Neural progenitor cell (in vitro differentiated cells): ENCODE measurements around the gene PLPPR2. TPM values are rescaled to one million over a fixed set of nuclear protein-coding genes. Genes with fewer than 3 reads are reported as not detected.
"Not testable (repeated sequence)": the region's sequence is repeated elsewhere in the genome, so short reads cannot be mapped to it uniquely, and the experiment has no call there.

Experiments used
- DNase-seq: peaks from one replicate; pipeline ENCODE4 v3.0.0-alpha.2; 2016; ENCODE audit warnings: low spot score
- H2AFZ ChIP-seq: fragments of 200-600 bp; sonication (generic); replicated peaks from 2 replicates; pipeline ENCODE4 v1.6.1; 2016; ENCODE audit warnings: antibody characterized with exemption
- H3F3A ChIP-seq: fragments of 200-600 bp; sonication (generic); 2 replicates; pipeline ENCODE4 v1.6.1; 2016; ENCODE audit warnings: antibody characterized with exemption, low read depth
- H3K27ac ChIP-seq: fragments of 200-600 bp; sonication (generic); 2 replicates; pipeline ENCODE4 v1.5.1; 2016; ENCODE audit warnings: mild to moderate bottlenecking
- H3K27me3 ChIP-seq: fragments of 200-600 bp; sonication (generic); 2 replicates; pipeline ENCODE4 v1.6.1; 2016; ENCODE audit warnings: mild to moderate bottlenecking, moderate library complexity
- H3K36me3 ChIP-seq: fragments of 200-600 bp; sonication (generic); 2 replicates; pipeline ENCODE4 v1.5.1; 2016
- H3K4me1 ChIP-seq: fragments of 200-600 bp; sonication (generic); 2 replicates; pipeline ENCODE4 v1.6.1; 2016; ENCODE audit warnings: mixed run types
- H3K4me2 ChIP-seq: fragments of 200-600 bp; sonication (generic); 2 replicates; pipeline ENCODE4 v1.6.1; 2016
- H3K4me3 ChIP-seq: fragments of 200-600 bp; sonication (generic); 2 replicates; pipeline ENCODE4 v1.5.1; 2016
- H3K79me2 ChIP-seq: fragments of 200-600 bp; sonication (generic); 2 replicates; pipeline ENCODE4 v1.6.1; 2016; ENCODE audit warnings: low read depth
- H3K9ac ChIP-seq: fragments of 200-600 bp; sonication (generic); 2 replicates; pipeline ENCODE4 v1.6.1; 2016
- H3K9me3 ChIP-seq: fragments of 200-600 bp; sonication (generic); 2 replicates; pipeline ENCODE4 v1.5.1; 2016; ENCODE audit warnings: low read depth
- H4K20me1 ChIP-seq: fragments of 200-600 bp; sonication (generic); 2 replicates; pipeline ENCODE4 v1.6.1; 2016; ENCODE audit warnings: low read depth
- H3K27ac Mint-ChIP-seq: 3 replicates; pipeline ENCODE4 v1.8.0; 2021; ENCODE audit warnings: mixed read lengths
- H3K27me3 Mint-ChIP-seq: 2 replicates; pipeline ENCODE4 v1.8.0; 2022; ENCODE audit warnings: low read depth, mild to moderate bottlenecking, inconsistent platforms, moderate library complexity, mixed read lengths; ENCODE audit not compliant: insufficient read depth
- H3K36me3 Mint-ChIP-seq: 3 replicates; pipeline ENCODE4 v1.8.0; 2021; ENCODE audit warnings: mixed read lengths
- H3K4me1 Mint-ChIP-seq: 3 replicates; pipeline ENCODE4 v1.8.0; 2021; ENCODE audit warnings: mixed read lengths
- H3K4me3 Mint-ChIP-seq: 3 replicates; pipeline ENCODE4 v1.8.0; 2021; ENCODE audit warnings: mild to moderate bottlenecking, moderate library complexity, mixed read lengths
- H3K9me3 Mint-ChIP-seq: 3 replicates; pipeline ENCODE4 v1.8.0; 2020; ENCODE audit warnings: mixed read lengths
- CTCF ChIP-seq: fragments of 200-600 bp; sonication (generic); IDR thresholded peaks from 2 replicates; pipeline ENCODE4 v1.5.1; 2017; ENCODE audit warnings: antibody characterized with exemption, mild to moderate bottlenecking
- EZH2 ChIP-seq: fragments of 200-600 bp; sonication (generic); IDR thresholded peaks from 2 replicates; pipeline ENCODE4 v1.6.1; 2017; ENCODE audit warnings: antibody characterized with exemption, mild to moderate bottlenecking, moderate library complexity
- EZH2phosphoT487 ChIP-seq: fragments of 200-600 bp; sonication (generic); IDR thresholded peaks from 2 replicates; pipeline ENCODE4 v1.6.1; 2017; ENCODE audit warnings: antibody characterized with exemption
- total RNA-seq: library from RNA; depleted of rRNA; stranded (reverse); fragments of >200 nt; gene quantifications from 2 replicates; pipeline ENCODE4 v1.2.3, GENCODE V29; 2015; ENCODE audit warnings: low replicate concordance

PLPPR2 gene
- total RNA-seq = 0.80 and 3.1 TPM in 2 replicates

GRCh38 chr19:11355160-11356073 is at the start of gene PLPPR2:
PLPPR2 (plus strand) TSS chr19:11355432; CDS start chr19:11357674, 2,242 bp downstream.
- DNase-seq = peak; percentile 96
- Mint-ChIP-seq H3K36me3 (no peaks in the 10 kb centered on the region), H3K27me3 (peaks cover 26% of the 10 kb centered on the region), H3K27ac (peak within 1 kb of the TSS; percentile 66), H3K4me3 (peak within 1 kb of the TSS; percentile 79), H3K4me1 (peaks cover 19% of the 10 kb centered on the region), H3K9me3 (no peaks in the 10 kb centered on the region)
- no peak within 1 kb of the TSS for H2AFZ ChIP-seq
- no peak within 1 kb of the TSS for H3K9ac ChIP-seq
- H3K4me3 ChIP-seq = peak within 1 kb of the TSS; percentile 47
- no peaks in the 10 kb centered on the region for H3K4me1 ChIP-seq
- H3F3A ChIP-seq = peaks cover 9% of the 10 kb centered on the region
- H3K27me3 ChIP-seq = peaks cover 50% of the 10 kb centered on the region
- H3K4me2 ChIP-seq = peak within 1 kb of the TSS; percentile 93
- H3K9me3 ChIP-seq = no peaks in the 10 kb centered on the region
- no peaks in the 10 kb centered on the region for H3K36me3 ChIP-seq
- no peak for TF ChIP-seq EZH2
- no peak for TF ChIP-seq CTCF
- no peak for TF ChIP-seq EZH2phosphoT487
- peaks cover 2% of the 10 kb centered on the region for H4K20me1 ChIP-seq
- H3K79me2 ChIP-seq = no peaks in the 10 kb centered on the region
- H3K27ac ChIP-seq = no peak within 1 kb of the TSS

- Mint-ChIP-seq H3K9me3 (no peaks in the 10 kb centered on the region), H3K27me3 (peaks cover 5% of the 10 kb centered on the region), H3K4me1 (peaks cover 13% of the 10 kb centered on the region), H3K27ac (no peak overlapping the region), H3K4me3 (no peak overlapping the region), H3K36me3 (no peaks in the 10 kb centered on the region)
- Histone ChIP-seq H3K36me3 (no peaks in the 10 kb centered on the region), H4K20me1 (no peaks in the 10 kb centered on the region), H2AFZ (no peak overlapping the region), H3K4me3 (no peak overlapping the region), H3K79me2 (no peaks in the 10 kb centered on the region), H3K9me3 (no peaks in the 10 kb centered on the region), H3K4me2 (no peak overlapping the region), H3K4me1 (no peaks in the 10 kb centered on the region), H3K27me3 (no peaks in the 10 kb centered on the region), H3F3A (no peaks in the 10 kb centered on the region), H3K27ac (no peak overlapping the region), H3K9ac (no peak overlapping the region)
- DNase-seq = no peak
- TF ChIP-seq CTCF (no peak), EZH2 (no peak), EZH2phosphoT487 (no peak)
Measured at GRCh38 chr19:11306337-11306736, 48.9 kb upstream of the PLPPR2 start.

GRCh38 chr19:11320278-11320995 is 34.8 kb upstream of the PLPPR2 start:
- H4K20me1 ChIP-seq, H3K4me2 ChIP-seq, H3K27ac Mint-ChIP-seq, H2AFZ ChIP-seq, H3K9me3 ChIP-seq, H3K4me3 ChIP-seq, H3K36me3 Mint-ChIP-seq, H3K27ac ChIP-seq, H3K4me1 ChIP-seq, H3K36me3 ChIP-seq, H3K9ac ChIP-seq, H3K79me2 ChIP-seq, H3F3A ChIP-seq, H3K27me3 ChIP-seq, H3K9me3 Mint-ChIP-seq, DNase-seq, H3K4me3 Mint-ChIP-seq: not testable (repeated sequence)
- Mint-ChIP-seq H3K4me1 (peaks cover 34% of the 10 kb centered on the region), H3K27me3 (peaks cover 24% of the 10 kb centered on the region)
